ENCODE results near the gene GABBR2.

- no peak for TF ChIP-seq CTCF (conservative IDR thresholded peaks at IDR 0.05; ENCODE audit: low read depth, low read length)
- TF ChIP-seq EZH2 (IDR thresholded peaks at IDR 0.05; ENCODE audit: borderline replicate concordance, low read depth, low read length, poor library complexity, severe bottlenecking): no peak
These were observed 364.2 kb downstream of the GABBR2 start for GRCh38 chr9:98344581-98344980.

Data from A673 (cell line).